GM19324 (cell line): ENCODE measurements around the gene KRT80.

Experiments used
- ATAC-seq: cut with Tn5 transposase; IDR thresholded peaks from one replicate; pipeline ENCODE4 v1.9.1; 2021; ENCODE audit warnings: mild to moderate bottlenecking, moderate library complexity; ENCODE audit not compliant: unreplicated experiment, low FRiP score

KRT80 gene

DNA sequence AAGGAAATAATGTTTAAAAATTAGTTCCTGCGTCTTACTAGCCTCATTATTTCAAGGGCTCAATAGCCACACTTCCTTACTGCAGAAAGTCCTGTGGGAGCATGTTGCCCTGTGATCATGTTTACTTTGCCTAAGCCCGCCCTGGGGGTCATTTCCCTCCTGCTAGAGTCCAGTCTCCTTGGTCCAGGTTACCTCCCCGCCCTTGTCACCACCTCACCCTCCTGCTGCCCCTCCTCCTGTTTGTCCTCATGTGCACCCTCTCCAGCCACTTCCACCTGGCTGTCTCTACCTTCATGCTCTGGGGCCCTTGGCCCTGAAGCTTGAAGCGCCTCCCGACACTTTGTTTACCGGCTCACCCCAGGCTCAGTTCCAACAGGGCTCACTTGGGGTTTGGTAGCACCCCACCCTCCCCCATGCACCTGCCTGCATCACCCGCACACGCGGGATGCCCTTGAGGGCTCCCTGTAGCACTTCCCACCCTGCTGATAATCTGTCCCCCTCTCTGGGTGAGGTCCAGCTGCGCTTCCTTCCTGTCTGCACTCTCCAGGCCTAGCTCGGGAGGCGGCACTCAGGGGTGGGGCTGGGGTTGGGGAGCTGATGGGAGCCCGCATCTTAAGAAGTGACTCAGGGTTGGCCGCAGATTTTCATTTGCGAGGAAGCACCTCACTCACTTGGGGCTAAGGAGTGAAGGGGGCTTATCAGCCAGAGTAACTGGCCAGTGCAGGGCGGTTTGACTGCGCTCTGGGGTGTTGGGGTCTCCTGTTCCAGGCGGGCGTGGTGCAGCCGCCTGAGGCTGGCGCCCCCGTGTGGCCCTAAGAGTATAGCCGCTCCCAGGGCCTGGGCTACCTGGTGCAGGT is 72.2 kb downstream of the KRT80 start:
- no peak for ATAC-seq
